H4 (cell line): ENCODE measurements around the gene CDX2. TPM values are rescaled to one million over a fixed set of nuclear protein-coding genes. Genes with fewer than 3 reads are reported as not detected.

ENCODE experiments used
- DNase-seq: peaks from one replicate; pipeline ENCODE4 v3.0.0-alpha.2; 2015; ENCODE audit warnings: low spot score
- total RNA-seq: library from RNA; depleted of rRNA; stranded (reverse); fragments of >200 nt; shearing (Covaris generic); gene quantifications from 2 replicates; pipeline ENCODE4 v1.2.3, GENCODE V29; 2014; rRNA removed

CDX2 gene
- total RNA-seq, 1 experiment from 2014 or later, result not detected

GRCh38 chr13:27917121-27917947 lies 51.8 kb downstream of the CDX2 start:
- DNase-seq, result no peak

- no peak for DNase-seq
Measured at GRCh38 chr13:27915301-27916207, 53.6 kb downstream of the CDX2 start.

- no peak for DNase-seq
Measured at GRCh38 chr13:27913160-27913559, 56.0 kb downstream of the CDX2 start.

GRCh38 chr13:27911521-27911920 lies 57.6 kb downstream of the CDX2 start:
- DNase-seq, result no peak

Other genes with a start within 250 kb of the CDX2 start
- gene GSX1, start 176.8 kb downstream of the CDX2 start, total RNA-seq, result not detected in 2 replicates
- gene PDX1, start 49.3 kb downstream of the CDX2 start, total RNA-seq, result not detected in 2 replicates
- gene URAD, start 19.4 kb upstream of the CDX2 start, total RNA-seq, result not detected in 2 replicates
- gene FLT3, start 131.3 kb upstream of the CDX2 start, total RNA-seq, result 0.04 and 0.45 TPM in 2 replicates
- 5.2 and 7.4 TPM in 2 replicates for gene PAN3, start 169.2 kb upstream of the CDX2 start, total RNA-seq